Stimulated activated CD4-positive, alpha-beta T cell treated with anti-CD3 and anti-CD28 coated beads, Interleukin-12 subunit alpha, Interleukin-12 subunit beta, amount 100 ng/mL, for 48 hours (primary cell): ENCODE results near the gene ESR2.
"Not testable (repeated sequence)": the region's sequence is repeated elsewhere in the genome, so short reads cannot be mapped to it uniquely, and the experiment has no call there.

Experiments used
- DNase-seq, 3 donors: peaks; one replicate each; pipeline ENCODE4 v3.0.0-alpha.2; 2020; ENCODE audit warnings: low read depth in 2 of 3, low spot score in 1 of 3

Gene ESR2

GRCh38 chr14:64147126-64147790 is 146.9 kb downstream of the ESR2 start:
- no peak for DNase-seq

- DNase-seq = no peak
These were observed 156.4 kb downstream of the ESR2 start for GRCh38 chr14:64137657-64138290.

GRCh38 chr14:64126548-64126947 is 167.6 kb downstream of the ESR2 start:
- no peak for DNase-seq

GRCh38 chr14:64125270-64125669 is 168.9 kb downstream of the ESR2 start:
- no peak for DNase-seq

- no peak for DNase-seq
These were observed 170.8 kb downstream of the ESR2 start for GRCh38 chr14:64123241-64123822.

- no peak for DNase-seq
These were observed 174.2 kb downstream of the ESR2 start for GRCh38 chr14:64119980-64120379.

GRCh38 chr14:64119500-64119899 is 174.7 kb downstream of the ESR2 start:
- DNase-seq = peak in 1 of 3 donors; percentile 6

- DNase-seq = no peak
These were observed 175.3 kb downstream of the ESR2 start for GRCh38 chr14:64118892-64119291.

- not testable (repeated sequence) for DNase-seq
These were observed 175.8 kb downstream of the ESR2 start for GRCh38 chr14:64118403-64118742.

GRCh38 chr14:64117671-64118402 is 176.3 kb downstream of the ESR2 start:
- no peak for DNase-seq

- no peak for DNase-seq
These were observed 178.8 kb downstream of the ESR2 start for GRCh38 chr14:64115401-64115800.

- DNase-seq = no peak
These were observed 179.4 kb downstream of the ESR2 start for GRCh38 chr14:64114796-64115195.

- no peak for DNase-seq
These were observed 180.0 kb downstream of the ESR2 start for GRCh38 chr14:64114166-64114565.

- DNase-seq = no peak
These were observed 181.1 kb downstream of the ESR2 start for GRCh38 chr14:64112867-64113678.

GRCh38 chr14:64110802-64111201 is 183.4 kb downstream of the ESR2 start:
- no peak for DNase-seq

GRCh38 chr14:64109819-64110554 is 184.2 kb downstream of the ESR2 start:
- DNase-seq = no peak

- DNase-seq = no peak
These were observed 186.7 kb downstream of the ESR2 start for GRCh38 chr14:64107438-64107837.

- DNase-seq = no peak
These were observed 196.1 kb downstream of the ESR2 start for GRCh38 chr14:64098120-64098519.

GRCh38 chr14:64095620-64096019 is 198.6 kb downstream of the ESR2 start:
- no peak for DNase-seq

- DNase-seq = no peak
These were observed 201.2 kb downstream of the ESR2 start for GRCh38 chr14:64092940-64093339.

- DNase-seq = no peak
These were observed 201.8 kb downstream of the ESR2 start for GRCh38 chr14:64092338-64092737.
